IMR-90 (cell line): ENCODE data around the gene TRIM73. TPM values are rescaled to one million over a fixed set of nuclear protein-coding genes. Genes with fewer than 3 reads are reported as not detected.
"Not testable (repeated sequence)": the region's sequence is repeated elsewhere in the genome, so short reads cannot be mapped to it uniquely, and the experiment has no call there.

Source experiments
- ATAC-seq: fragments of 200-7000 bp; cut with Tn5 transposase; 2 replicates; pipeline ENCODE4 v1.9.1; 2020; ENCODE audit warnings: low read depth, mild to moderate bottlenecking, moderate library complexity
- BruUV-seq: library from RNA; stranded (reverse); fragments of 400-500 nt; replicated peaks from 2 replicates; lab custom pipeline; 2021; lab: Mats Ljungman, UMichigan
- CTCF ChIA-PET: fragments of 300-600 bp; formaldehyde crosslinking; extraction: SDS; loops from one replicate; lab custom pipeline; 2021; ENCODE audit warnings: antibody characterized with exemption; lab: Yijun Ruan, JAX
- POLR2A ChIA-PET: fragments of 300-600 bp; sonication (Branson Sonifier 250); formaldehyde crosslinking; loops from one replicate; lab custom pipeline; 2022; ENCODE audit warnings: antibody characterized with exemption; ENCODE audit not compliant: unreplicated experiment; lab: Charles Lee
- DNase-seq: peaks from one replicate; pipeline ENCODE4 v3.0.0; 2013
- H2AFZ ChIP-seq: replicated peaks from 2 replicates; pipeline ENCODE3; 2013; ENCODE audit warnings: low read length, mild to moderate bottlenecking; ENCODE audit not compliant: poor library complexity
- H2AK5ac ChIP-seq: 2 replicates; pipeline ENCODE4 v1.6.1; 2013; ENCODE audit warnings: low read depth, low read length, inconsistent platforms
- H2AK9ac ChIP-seq: replicated peaks from 2 replicates; pipeline ENCODE3; 2013; ENCODE audit warnings: mild to moderate bottlenecking, low read depth, low read length, moderate library complexity; ENCODE audit not compliant: poor library complexity
- H2BK120ac ChIP-seq: 2 replicates; pipeline ENCODE4 v1.6.1; 2013; ENCODE audit warnings: low read depth, low read length, inconsistent platforms
- H2BK15ac ChIP-seq: 3 replicates; pipeline ENCODE4 v1.6.1; 2013; ENCODE audit warnings: low read depth, low read length, inconsistent platforms
- H2BK20ac ChIP-seq: 2 replicates; pipeline ENCODE4 v1.6.1; 2013; ENCODE audit warnings: low read depth, mild to moderate bottlenecking, inconsistent platforms, low read length, moderate library complexity
- H2BK5ac ChIP-seq: 2 replicates; pipeline ENCODE4 v1.6.1; 2013; ENCODE audit warnings: mild to moderate bottlenecking, low read depth, low read length, inconsistent platforms; ENCODE audit not compliant: poor library complexity, severe bottlenecking
- H3K14ac ChIP-seq: replicated peaks from 2 replicates; pipeline ENCODE4 v1.6.1; 2013; ENCODE audit warnings: low read depth, low read length, inconsistent platforms
- H3K18ac ChIP-seq: 2 replicates; pipeline ENCODE4 v1.6.1; 2013; ENCODE audit warnings: low read depth, low read length, control low read depth
- H3K23ac ChIP-seq: 2 replicates; pipeline ENCODE4 v1.6.1; 2013; ENCODE audit warnings: low read depth, low read length, inconsistent platforms
- H3K27ac ChIP-seq: 2 replicates; pipeline ENCODE4 v1.5.1; 2013; ENCODE audit warnings: mild to moderate bottlenecking, control low read depth, low read length; ENCODE audit not compliant: insufficient read depth
- H3K27me3 ChIP-seq: 2 replicates; pipeline ENCODE4 v1.6.1; 2013; ENCODE audit warnings: low read length; ENCODE audit not compliant: control insufficient read depth, insufficient read depth
- H3K36me3 ChIP-seq: 2 replicates; pipeline ENCODE4 v1.6.1; 2013; ENCODE audit warnings: low read length, mixed read lengths; ENCODE audit not compliant: control insufficient read depth, insufficient read depth
- H3K4ac ChIP-seq: 2 replicates; pipeline ENCODE4 v1.6.1; 2013; ENCODE audit warnings: low read depth, low read length, inconsistent platforms
- H3K4me1 ChIP-seq: 2 replicates; pipeline ENCODE4 v1.6.1; 2013; ENCODE audit warnings: low read length, mixed read lengths; ENCODE audit not compliant: control insufficient read depth, insufficient read depth
- H3K4me2 ChIP-seq: 2 replicates; pipeline ENCODE4 v1.6.1; 2013; ENCODE audit warnings: low read depth, mild to moderate bottlenecking, control low read depth, low read length, moderate library complexity
- H3K4me3 ChIP-seq: 2 replicates; pipeline ENCODE4 v1.5.1; 2013; ENCODE audit warnings: low read depth, mild to moderate bottlenecking, control low read depth, low read length, moderate library complexity; ENCODE audit not compliant: insufficient read depth
- H3K56ac ChIP-seq: 2 replicates; pipeline ENCODE4 v1.6.1; 2013; ENCODE audit warnings: low read length, inconsistent platforms; ENCODE audit not compliant: insufficient read depth; ENCODE audit errors: extremely low read depth
- H3K79me1 ChIP-seq, 2 experiments: 2 replicates each; pipeline ENCODE4 v1.6.1; 2013; ENCODE audit warnings: low read length in 2 of 2, inconsistent platforms in 1 of 2, low read depth in 1 of 2
- H3K9ac ChIP-seq: 2 replicates; pipeline ENCODE4 v1.6.1; 2013; ENCODE audit warnings: low read depth, low read length, control low read depth
- H3K9me1 ChIP-seq: 2 replicates; pipeline ENCODE4 v1.6.1; 2013; ENCODE audit warnings: low read length, inconsistent platforms; ENCODE audit not compliant: insufficient read depth
- H3K9me3 ChIP-seq: 2 replicates; pipeline ENCODE4 v1.6.1; 2013; ENCODE audit warnings: low read length; ENCODE audit not compliant: control insufficient read depth, insufficient read depth
- H4K20me1 ChIP-seq: 2 replicates; pipeline ENCODE4 v1.6.1; 2013; ENCODE audit warnings: low read length, inconsistent platforms; ENCODE audit not compliant: insufficient read depth
- H4K5ac ChIP-seq: 2 replicates; pipeline ENCODE4 v1.6.1; 2013; ENCODE audit warnings: mild to moderate bottlenecking, low read depth, low read length, control low read depth
- H4K8ac ChIP-seq, 2 experiments: 2 replicates each; pipeline ENCODE4 v1.6.1; 2013; ENCODE audit warnings: low read depth in 2 of 2, low read length in 2 of 2, control low read depth in 1 of 2, inconsistent platforms in 1 of 2
- H4K91ac ChIP-seq: 2 replicates; pipeline ENCODE4 v1.6.1; 2013; ENCODE audit warnings: low read depth, low read length, inconsistent platforms; ENCODE audit not compliant: insufficient read depth
- WGBS, 2 experiments: methylation state at CpG; one replicate each; pipeline versions ENCODE4 v1.1.5 to v1.1.7; 2013; ENCODE audit warnings: missing lambda C conversion rate in 2 of 2; ENCODE audit not compliant: insufficient read length in 1 of 2; ENCODE audit errors: extremely low coverage in 2 of 2; 5-methylcytosine and 5-hydroxymethylcytosine counted together
- dilution Hi-C: fragments of 300-500 bp; cut with HindIII; formaldehyde crosslinking; loops from one replicate; pipeline ENCODE4 v1.14.3; 2018; ENCODE audit warnings: low sequenced_read_pairs; ENCODE audit not compliant: unreplicated experiment
- in situ Hi-C: fragments of 300-500 bp; cut with MboI; formaldehyde crosslinking; loops from 3 replicates; pipeline ENCODE4 v1.14.3; 2019; ENCODE audit warnings: low sequenced_read_pairs, inconsistent platforms, mixed read lengths
- intact Hi-C: fragments of 100-400 bp; cut with micrococcal nuclease; formaldehyde crosslinking; loops from 2 replicates; pipeline ENCODE4 v1.10.0; 2022
- polyA plus RNA-seq, 3 experiments: library from polyadenylated mRNA; depleted of rRNA; stranded (reverse); fragments of >200 nt; gene quantifications; 2 replicates each; pipeline ENCODE4 v1.2.3, GENCODE V29; 2012; ENCODE audit warnings: low replicate concordance in 1 of 3
- total RNA-seq: library from RNA; depleted of rRNA; stranded (reverse); fragments of >200 nt; gene quantifications from 2 replicates; pipeline ENCODE4 v1.2.3, GENCODE V29; 2012

TRIM73 gene
- total and polyA plus RNA-seq, 2 of the 4 experiments (the other 2 are of a cell fraction), result 0.18 to 0.84 TPM

DNA sequence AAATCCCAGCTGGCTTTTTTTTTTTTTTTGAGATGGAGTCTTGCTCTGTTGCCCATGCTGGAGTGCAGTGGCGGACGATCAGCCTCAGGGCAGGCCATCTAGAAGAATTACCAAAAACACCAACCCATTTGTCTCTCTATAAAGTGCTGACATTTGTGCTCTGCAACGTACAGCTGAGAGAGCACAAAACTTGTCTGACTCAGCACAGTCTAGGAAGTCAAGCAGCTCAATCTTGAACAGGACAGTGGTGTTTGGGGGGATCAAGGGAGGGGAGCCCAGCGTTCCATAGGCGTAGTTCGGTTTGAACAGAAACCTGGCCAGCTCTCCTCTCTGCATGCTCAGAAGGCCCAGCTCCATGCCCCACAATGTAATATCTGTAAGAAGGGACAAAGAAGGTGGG lies 2.2 kb upstream of the TRIM73 start:
- dilution Hi-C loops, H2BK15ac ChIP-seq, H2BK120ac ChIP-seq, H3K23ac ChIP-seq, H4K20me1 ChIP-seq, H3K56ac ChIP-seq, BruUV-seq, H2BK20ac ChIP-seq, H3K4ac ChIP-seq, H3K27ac ChIP-seq, ATAC-seq, H2AK5ac ChIP-seq, H3K36me3 ChIP-seq, H3K14ac ChIP-seq, H3K9me1 ChIP-seq, H2AK9ac ChIP-seq, H3K79me1 ChIP-seq, DNase-seq, in situ Hi-C loops, H4K5ac ChIP-seq, H3K4me2 ChIP-seq, H4K8ac ChIP-seq, H2AFZ ChIP-seq, H3K4me1 ChIP-seq, H3K4me3 ChIP-seq, H3K9ac ChIP-seq, H3K27me3 ChIP-seq, H3K18ac ChIP-seq, H2BK5ac ChIP-seq, POLR2A ChIA-PET, CTCF ChIA-PET, H4K91ac ChIP-seq, H3K9me3 ChIP-seq, intact Hi-C loops: not testable (repeated sequence)
- WGBS, 2 experiments, result no CpG with 5 or more reads among the region's 6 CpGs

DNA sequence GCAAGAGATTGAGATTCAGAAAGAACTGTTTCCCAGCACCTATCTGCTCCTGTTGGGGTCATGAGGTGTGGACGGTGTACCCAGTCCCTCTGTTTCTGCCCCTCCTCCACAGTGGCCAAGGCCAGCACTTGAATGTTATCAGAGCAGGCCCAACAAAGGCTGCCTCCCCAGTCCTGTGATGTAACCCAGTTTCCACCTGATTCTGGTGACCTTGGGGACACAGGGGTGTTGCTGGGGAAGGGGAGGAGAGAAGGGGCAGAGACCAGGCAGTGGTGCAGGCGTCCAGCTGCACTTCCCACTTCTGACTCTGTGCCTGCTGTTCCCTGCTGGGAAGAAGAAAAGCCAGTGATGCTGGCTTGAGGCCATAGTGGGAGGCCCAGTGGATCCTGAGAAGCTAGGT lies 2.4 kb downstream of the TRIM73 start:
- in situ Hi-C loops, POLR2A ChIA-PET, H3K9me1 ChIP-seq, H3K23ac ChIP-seq, H4K5ac ChIP-seq, H2AFZ ChIP-seq, H2AK5ac ChIP-seq, H3K27ac ChIP-seq, H2BK20ac ChIP-seq, H3K4me3 ChIP-seq, H3K4me2 ChIP-seq, ATAC-seq, H3K4ac ChIP-seq, H3K4me1 ChIP-seq, intact Hi-C loops, CTCF ChIA-PET, H3K27me3 ChIP-seq, H3K36me3 ChIP-seq, H4K20me1 ChIP-seq, H3K56ac ChIP-seq, H2AK9ac ChIP-seq, H2BK120ac ChIP-seq, H4K8ac ChIP-seq, H3K79me1 ChIP-seq, H3K9ac ChIP-seq, BruUV-seq, H3K18ac ChIP-seq, H3K9me3 ChIP-seq, dilution Hi-C loops, H3K14ac ChIP-seq, DNase-seq, H2BK5ac ChIP-seq, H4K91ac ChIP-seq, H2BK15ac ChIP-seq: not testable (repeated sequence)
- WGBS, 2 experiments, result no CpG with 5 or more reads among the region's 2 CpGs
